WTC11 (cell line): ENCODE measurements around the gene B4GALT6.

Experiments
- ARID4B ChIP-seq: sonication (generic); formaldehyde crosslinking; IDR thresholded peaks from 2 replicates; pipeline ENCODE4 v1.8.0; 2023; ENCODE audit warnings: missing genetic modification reagents, mild to moderate bottlenecking, borderline replicate concordance
- ATF1 ChIP-seq: sonication (generic); formaldehyde crosslinking; IDR thresholded peaks from 2 replicates; pipeline ENCODE4 v1.8.1; 2023; ENCODE audit warnings: mild to moderate bottlenecking, moderate library complexity, missing genetic modification reagents
- ESRRA ChIP-seq: sonication (generic); formaldehyde crosslinking; IDR thresholded peaks from 2 replicates; pipeline ENCODE4 v1.8.1; 2022; ENCODE audit warnings: mild to moderate bottlenecking, missing genetic modification reagents, borderline replicate concordance
- TEAD1 ChIP-seq: sonication (generic); formaldehyde crosslinking; IDR thresholded peaks from 2 replicates; pipeline ENCODE4 v1.8.0; 2022; ENCODE audit warnings: mild to moderate bottlenecking, missing genetic modification reagents
- TEAD4 ChIP-seq: sonication (generic); formaldehyde crosslinking; IDR thresholded peaks from 2 replicates; pipeline ENCODE4 v1.8.0; 2022; ENCODE audit warnings: mild to moderate bottlenecking, missing genetic modification reagents
- TF ChIP-seq, protein P1 (sequence below): sonication (generic); formaldehyde crosslinking; conservative IDR thresholded peaks from 2 replicates; pipeline ENCODE4 v1.8.1; 2022; ENCODE audit warnings: mild to moderate bottlenecking, missing genetic modification reagents
- TF ChIP-seq, protein P2 (sequence below): fragments of 200-600 bp; IDR thresholded peaks from 2 replicates; pipeline ENCODE4 v1.8.0; 2022; ENCODE audit warnings: antibody characterized with exemption
- TF ChIP-seq, protein P3 (sequence below): sonication (generic); formaldehyde crosslinking; IDR thresholded peaks from 2 replicates; pipeline ENCODE4 v1.8.1; 2023; ENCODE audit warnings: mild to moderate bottlenecking, missing genetic modification reagents, moderate library complexity
- TF ChIP-seq, protein P4 (sequence below): sonication (generic); formaldehyde crosslinking; IDR thresholded peaks from 2 replicates; pipeline ENCODE4 v1.8.0; 2022; ENCODE audit warnings: mild to moderate bottlenecking, missing genetic modification reagents

DNA sequence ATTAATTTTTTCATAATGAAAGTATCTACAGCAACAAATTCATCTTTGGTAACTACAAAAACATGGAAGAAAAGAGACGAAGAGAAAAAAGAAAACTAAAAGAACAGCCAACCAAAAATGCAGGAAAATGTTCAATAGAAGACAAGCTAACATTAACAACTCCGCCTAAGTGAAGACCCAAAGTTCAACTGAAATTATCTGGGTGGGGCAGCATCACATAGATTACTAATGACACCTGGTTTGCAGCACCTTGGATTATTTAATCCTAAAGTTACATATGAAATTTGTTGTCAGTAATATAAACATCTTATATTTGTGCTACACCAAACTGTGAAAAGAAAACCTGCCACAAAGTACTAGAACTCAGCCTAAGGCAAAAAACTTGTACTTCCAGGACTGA is 14.8 kb downstream of the B4GALT6 start:
- TF ChIP-seq, protein P1, sequence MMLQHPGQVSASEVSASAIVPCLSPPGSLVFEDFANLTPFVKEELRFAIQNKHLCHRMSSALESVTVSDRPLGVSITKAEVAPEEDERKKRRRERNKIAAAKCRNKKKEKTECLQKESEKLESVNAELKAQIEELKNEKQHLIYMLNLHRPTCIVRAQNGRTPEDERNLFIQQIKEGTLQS (CRISPR knock-in tag): no peak
- TF ChIP-seq, protein P2, sequence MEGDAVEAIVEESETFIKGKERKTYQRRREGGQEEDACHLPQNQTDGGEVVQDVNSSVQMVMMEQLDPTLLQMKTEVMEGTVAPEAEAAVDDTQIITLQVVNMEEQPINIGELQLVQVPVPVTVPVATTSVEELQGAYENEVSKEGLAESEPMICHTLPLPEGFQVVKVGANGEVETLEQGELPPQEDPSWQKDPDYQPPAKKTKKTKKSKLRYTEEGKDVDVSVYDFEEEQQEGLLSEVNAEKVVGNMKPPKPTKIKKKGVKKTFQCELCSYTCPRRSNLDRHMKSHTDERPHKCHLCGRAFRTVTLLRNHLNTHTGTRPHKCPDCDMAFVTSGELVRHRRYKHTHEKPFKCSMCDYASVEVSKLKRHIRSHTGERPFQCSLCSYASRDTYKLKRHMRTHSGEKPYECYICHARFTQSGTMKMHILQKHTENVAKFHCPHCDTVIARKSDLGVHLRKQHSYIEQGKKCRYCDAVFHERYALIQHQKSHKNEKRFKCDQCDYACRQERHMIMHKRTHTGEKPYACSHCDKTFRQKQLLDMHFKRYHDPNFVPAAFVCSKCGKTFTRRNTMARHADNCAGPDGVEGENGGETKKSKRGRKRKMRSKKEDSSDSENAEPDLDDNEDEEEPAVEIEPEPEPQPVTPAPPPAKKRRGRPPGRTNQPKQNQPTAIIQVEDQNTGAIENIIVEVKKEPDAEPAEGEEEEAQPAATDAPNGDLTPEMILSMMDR: no peak
- TF ChIP-seq ATF1 (CRISPR knock-in tag) (no peak), TEAD4 (CRISPR knock-in tag) (no peak), TEAD1 (CRISPR knock-in tag) (no peak), ARID4B (CRISPR knock-in tag) (no peak), ESRRA (CRISPR knock-in tag) (no peak)
- TF ChIP-seq, protein P3, sequence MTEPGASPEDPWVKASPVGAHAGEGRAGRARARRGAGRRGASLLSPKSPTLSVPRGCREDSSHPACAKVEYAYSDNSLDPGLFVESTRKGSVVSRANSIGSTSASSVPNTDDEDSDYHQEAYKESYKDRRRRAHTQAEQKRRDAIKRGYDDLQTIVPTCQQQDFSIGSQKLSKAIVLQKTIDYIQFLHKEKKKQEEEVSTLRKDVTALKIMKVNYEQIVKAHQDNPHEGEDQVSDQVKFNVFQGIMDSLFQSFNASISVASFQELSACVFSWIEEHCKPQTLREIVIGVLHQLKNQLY (CRISPR knock-in tag): no peak
- TF ChIP-seq, protein P4, sequence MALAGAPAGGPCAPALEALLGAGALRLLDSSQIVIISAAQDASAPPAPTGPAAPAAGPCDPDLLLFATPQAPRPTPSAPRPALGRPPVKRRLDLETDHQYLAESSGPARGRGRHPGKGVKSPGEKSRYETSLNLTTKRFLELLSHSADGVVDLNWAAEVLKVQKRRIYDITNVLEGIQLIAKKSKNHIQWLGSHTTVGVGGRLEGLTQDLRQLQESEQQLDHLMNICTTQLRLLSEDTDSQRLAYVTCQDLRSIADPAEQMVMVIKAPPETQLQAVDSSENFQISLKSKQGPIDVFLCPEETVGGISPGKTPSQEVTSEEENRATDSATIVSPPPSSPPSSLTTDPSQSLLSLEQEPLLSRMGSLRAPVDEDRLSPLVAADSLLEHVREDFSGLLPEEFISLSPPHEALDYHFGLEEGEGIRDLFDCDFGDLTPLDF (CRISPR knock-in tag): no peak
